Measurements from ENCODE around the gene GPR15LG. TPM values are rescaled to one million over a fixed set of nuclear protein-coding genes. Genes with fewer than 3 reads are reported as not detected.

Gene GPR15LG
- total and polyA plus RNA-seq, 2 donors (not counting 3 experiments of a cell fraction or from before 2014, with no cell fraction given): not detected

DNA sequence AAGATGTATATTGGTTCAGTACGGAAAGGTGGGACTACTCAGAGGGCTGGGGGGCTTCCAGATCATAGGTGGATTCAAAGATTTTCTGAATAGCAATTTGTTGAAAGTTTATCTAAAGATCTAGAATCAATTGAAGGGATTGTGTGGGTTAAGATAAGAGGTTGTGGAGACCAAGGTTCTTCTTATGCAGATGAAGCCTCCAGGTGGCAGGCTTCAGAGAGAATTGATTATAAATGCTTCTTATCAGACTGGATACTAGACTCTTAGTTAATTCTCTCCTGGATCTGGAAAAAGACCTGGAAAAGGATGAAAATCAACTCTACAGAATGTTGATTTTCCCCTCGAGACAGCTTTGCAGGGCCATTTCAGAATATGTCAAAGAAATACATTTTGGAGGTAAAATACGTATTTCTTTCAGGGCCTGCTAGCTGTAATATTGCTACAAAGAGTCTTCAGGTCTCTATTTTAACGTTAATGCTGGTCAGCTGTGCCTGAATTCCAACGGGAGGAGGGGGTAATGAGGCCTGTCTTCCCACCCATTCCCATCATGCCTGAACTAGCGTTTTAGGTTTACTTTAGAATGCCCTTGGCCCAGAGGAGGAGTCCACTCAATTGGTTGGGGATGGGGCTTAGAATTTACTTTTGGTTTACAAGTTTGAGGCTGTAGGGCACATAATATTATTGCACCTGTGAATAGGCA, 12.8 kb upstream of the GPR15LG start:
- no peaks in the 10 kb centered on the region for H3K4me1 ChIP-seq (ENCODE audit: control insufficient read depth, extremely low read depth, insufficient read depth, low read length)
- H3K9me3 ChIP-seq (replicated peaks; ENCODE audit: control insufficient read depth, insufficient read depth, low read length): no peaks in the 10 kb centered on the region
- dilution Hi-C loops (cut with MboI; ENCODE audit: extremely low pct_ligation_motif_present, low sequenced_read_pairs) (no loop called here), intact Hi-C loops (cut with micrococcal nuclease) (no loop called here)
- H3K9ac ChIP-seq (replicated peaks; ENCODE audit: extremely low read depth, insufficient read depth, low read length): no peak overlapping the region
- ChIA-PET CTCF (interaction anchor here (1.9 kb wide), 1 partner anchor 376 kb away, joined by 6 read pairs; no protein-coding TSS in a partner anchor), POLR2A (no interaction called here)
- H3K9me1 ChIP-seq (replicated peaks; ENCODE audit: control insufficient read depth, extremely low read depth, insufficient read depth, low read length): no peaks in the 10 kb centered on the region
- DNase-seq (ENCODE audit: low read depth, low spot score) (no peak), FAIRE-seq (no peak)
- no TSS peak for BruUV-seq (replicated peaks)
- H3K36me3 ChIP-seq (ENCODE audit: control insufficient read depth in 2 of 2, extremely low read depth in 1 of 2, insufficient read depth in 2 of 2, low read length in 2 of 2): no peaks in the 10 kb centered on the region
- H4K20me1 ChIP-seq (replicated peaks; ENCODE audit: control insufficient read depth, extremely low read depth, insufficient read depth, low read length): no peaks in the 10 kb centered on the region
- H3K79me2 ChIP-seq (ENCODE audit: control insufficient read depth, insufficient read depth, low read length): no peaks in the 10 kb centered on the region
- TF ChIP-seq POLR2A (IDR thresholded peaks at IDR 0.05; ENCODE audit: low read depth, low read length) (no peak), FOS (IDR thresholded peaks at IDR 0.05; ENCODE audit: borderline replicate concordance, insufficient read depth, low read length) (no peak), GATA2 (IDR thresholded peaks at IDR 0.05; ENCODE audit: insufficient read depth, insufficient read length, low read depth, low read length) (no peak), POLR2AphosphoS5 (IDR thresholded peaks at IDR 0.05; ENCODE audit: insufficient read depth, low read depth, low read length) (no peak), JUN (IDR thresholded peaks at IDR 0.05; ENCODE audit: borderline replicate concordance, insufficient read depth, insufficient read length, low read depth) (no peak), EZH2 (IDR thresholded peaks at IDR 0.05; ENCODE audit: borderline replicate concordance, low read depth, low read length, severe bottlenecking) (no peak), MYC (IDR thresholded peaks at IDR 0.05; ENCODE audit: low read depth, low read length) (no peak)
- TF ChIP-seq, protein P1, sequence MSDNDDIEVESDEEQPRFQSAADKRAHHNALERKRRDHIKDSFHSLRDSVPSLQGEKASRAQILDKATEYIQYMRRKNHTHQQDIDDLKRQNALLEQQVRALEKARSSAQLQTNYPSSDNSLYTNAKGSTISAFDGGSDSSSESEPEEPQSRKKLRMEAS (IDR thresholded peaks at IDR 0.05; ENCODE audit: insufficient read depth, insufficient read length): no peak
- TF ChIP-seq, protein P2, sequence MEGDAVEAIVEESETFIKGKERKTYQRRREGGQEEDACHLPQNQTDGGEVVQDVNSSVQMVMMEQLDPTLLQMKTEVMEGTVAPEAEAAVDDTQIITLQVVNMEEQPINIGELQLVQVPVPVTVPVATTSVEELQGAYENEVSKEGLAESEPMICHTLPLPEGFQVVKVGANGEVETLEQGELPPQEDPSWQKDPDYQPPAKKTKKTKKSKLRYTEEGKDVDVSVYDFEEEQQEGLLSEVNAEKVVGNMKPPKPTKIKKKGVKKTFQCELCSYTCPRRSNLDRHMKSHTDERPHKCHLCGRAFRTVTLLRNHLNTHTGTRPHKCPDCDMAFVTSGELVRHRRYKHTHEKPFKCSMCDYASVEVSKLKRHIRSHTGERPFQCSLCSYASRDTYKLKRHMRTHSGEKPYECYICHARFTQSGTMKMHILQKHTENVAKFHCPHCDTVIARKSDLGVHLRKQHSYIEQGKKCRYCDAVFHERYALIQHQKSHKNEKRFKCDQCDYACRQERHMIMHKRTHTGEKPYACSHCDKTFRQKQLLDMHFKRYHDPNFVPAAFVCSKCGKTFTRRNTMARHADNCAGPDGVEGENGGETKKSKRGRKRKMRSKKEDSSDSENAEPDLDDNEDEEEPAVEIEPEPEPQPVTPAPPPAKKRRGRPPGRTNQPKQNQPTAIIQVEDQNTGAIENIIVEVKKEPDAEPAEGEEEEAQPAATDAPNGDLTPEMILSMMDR (IDR thresholded peaks at IDR 0.05; ENCODE audit: extremely low read depth in 1 of 2, insufficient read depth in 1 of 2, low read depth in 1 of 2, low read length in 2 of 2): no peak
- H3K27ac ChIP-seq (ENCODE audit: insufficient read depth, low read depth, low read length): no peak overlapping the region
- H3K4me3 ChIP-seq (replicated peaks in 1 of 3; ENCODE audit: insufficient read depth in 1 of 3, low read depth in 1 of 3, low read length in 3 of 3): no peak overlapping the region
- no peak overlapping the region for H2AFZ ChIP-seq (ENCODE audit: low read depth, low read length)
- no peak overlapping the region for H3K4me2 ChIP-seq (ENCODE audit: insufficient read depth, low read length)
- peaks cover 3 to 5% of the 10 kb centered on the region in 2 experiments for H3K27me3 ChIP-seq (ENCODE audit: control insufficient read depth in 2 of 2, insufficient read depth in 2 of 2, low read length in 2 of 2)

Measured in endothelial cell of umbilical vein (primary cell).